ENCODE measurements around the gene PPP1R16B.
A peak's percentile ranks its signal among the peaks of the same experiment; 100 is the strongest.

The PPP1R16B gene

GRCh38 chr20:38877483-38877882 lies 72.0 kb downstream of the PPP1R16B start:
- DNase-seq (ENCODE audit: low read depth), result no peak

GRCh38 chr20:38878866-38879265 lies 73.4 kb downstream of the PPP1R16B start:
- DNase-seq (ENCODE audit: low read depth), result no peak

- DNase-seq (ENCODE audit: low read depth), result no peak
Observed at GRCh38 chr20:38880952-38881735, 75.6 kb downstream of the PPP1R16B start.

- no peak for DNase-seq (ENCODE audit: low read depth)
Observed at GRCh38 chr20:38881806-38882440, 76.4 kb downstream of the PPP1R16B start.

GRCh38 chr20:38882600-38882999 lies 77.1 kb downstream of the PPP1R16B start:
- DNase-seq (ENCODE audit: low read depth), result no peak

GRCh38 chr20:38883081-38883980 lies 77.8 kb downstream of the PPP1R16B start:
- no peak for DNase-seq (ENCODE audit: low read depth)

- DNase-seq (ENCODE audit: low read depth), result no peak
Observed at GRCh38 chr20:38883981-38884733, 78.7 kb downstream of the PPP1R16B start.

- DNase-seq (ENCODE audit: low read depth), result no peak
Observed at GRCh38 chr20:38885357-38885756, 79.9 kb downstream of the PPP1R16B start.

GRCh38 chr20:38888059-38888831 lies 82.7 kb downstream of the PPP1R16B start:
- DNase-seq (ENCODE audit: low read depth), result no peak

GRCh38 chr20:38889050-38889449 lies 83.6 kb downstream of the PPP1R16B start:
- no peak for DNase-seq (ENCODE audit: low read depth)

- no peak for DNase-seq (ENCODE audit: low read depth)
Observed at GRCh38 chr20:38889792-38890496, 84.4 kb downstream of the PPP1R16B start.

- DNase-seq (ENCODE audit: low read depth), result no peak
Observed at GRCh38 chr20:38890497-38890818, 85.0 kb downstream of the PPP1R16B start.

GRCh38 chr20:38892091-38892981 lies 86.8 kb downstream of the PPP1R16B start:
- no peak for DNase-seq (ENCODE audit: low read depth)

- DNase-seq (ENCODE audit: low read depth), result no peak
Observed at GRCh38 chr20:38893056-38893564, 87.6 kb downstream of the PPP1R16B start.

- DNase-seq (ENCODE audit: low read depth), result peak; percentile 75
Observed at GRCh38 chr20:38893565-38894090, 88.1 kb downstream of the PPP1R16B start.

- DNase-seq (ENCODE audit: low read depth), result no peak
Observed at GRCh38 chr20:38894091-38894847, 88.8 kb downstream of the PPP1R16B start.

- no peak for DNase-seq (ENCODE audit: low read depth)
Observed at GRCh38 chr20:38895098-38895949, 89.8 kb downstream of the PPP1R16B start.
